Non-pigmented ciliary epithelial cell (primary cell): ENCODE data around the gene FGF19.

Experiments used
- DNase-seq: peaks from one replicate; pipeline ENCODE4 v3.0.0-alpha.2; 2010; ENCODE audit warnings: low read depth

The FGF19 gene, protein sequence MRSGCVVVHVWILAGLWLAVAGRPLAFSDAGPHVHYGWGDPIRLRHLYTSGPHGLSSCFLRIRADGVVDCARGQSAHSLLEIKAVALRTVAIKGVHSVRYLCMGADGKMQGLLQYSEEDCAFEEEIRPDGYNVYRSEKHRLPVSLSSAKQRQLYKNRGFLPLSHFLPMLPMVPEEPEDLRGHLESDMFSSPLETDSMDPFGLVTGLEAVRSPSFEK

DNA sequence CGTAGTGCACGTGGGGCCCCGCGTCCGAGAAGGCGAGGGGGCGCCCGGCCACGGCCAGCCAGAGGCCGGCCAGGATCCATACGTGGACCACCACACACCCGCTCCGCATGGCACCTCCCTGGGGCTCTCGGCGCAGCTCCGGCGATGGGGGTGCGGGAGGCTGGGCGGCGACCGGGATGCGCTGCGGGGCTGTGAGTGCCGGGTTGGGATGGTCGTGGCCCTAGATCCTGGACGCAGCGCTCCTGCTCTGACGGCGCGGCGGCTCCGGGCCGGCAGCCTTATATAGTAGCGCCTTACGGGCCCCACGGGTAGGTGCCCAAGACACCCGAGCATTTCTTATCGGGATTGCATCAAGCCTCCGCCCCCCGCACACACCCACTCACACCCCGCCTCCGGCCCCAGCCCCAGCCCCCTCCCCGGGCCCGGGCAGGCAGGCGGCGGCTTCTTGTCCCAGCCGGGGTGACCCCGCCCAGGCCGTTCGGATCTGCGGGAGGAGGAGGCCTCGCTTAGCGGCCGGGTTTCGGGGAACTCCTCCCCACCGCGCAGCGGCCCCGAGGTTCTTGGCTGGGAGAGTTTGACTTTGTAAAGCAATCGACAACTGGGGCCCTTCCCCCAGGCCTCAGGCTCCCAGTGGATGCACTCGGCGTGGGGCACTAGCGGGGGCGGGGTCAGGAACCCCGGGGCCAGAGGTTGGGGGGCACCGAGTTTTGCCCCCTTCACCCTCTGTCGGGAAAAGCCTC lies at the start of gene FGF19:
FGF19 (minus strand) TSS at position 255 of the 740 bp plus-strand sequence; CDS start at position 109, 146 bp downstream.
- DNase-seq = no peak

DNA sequence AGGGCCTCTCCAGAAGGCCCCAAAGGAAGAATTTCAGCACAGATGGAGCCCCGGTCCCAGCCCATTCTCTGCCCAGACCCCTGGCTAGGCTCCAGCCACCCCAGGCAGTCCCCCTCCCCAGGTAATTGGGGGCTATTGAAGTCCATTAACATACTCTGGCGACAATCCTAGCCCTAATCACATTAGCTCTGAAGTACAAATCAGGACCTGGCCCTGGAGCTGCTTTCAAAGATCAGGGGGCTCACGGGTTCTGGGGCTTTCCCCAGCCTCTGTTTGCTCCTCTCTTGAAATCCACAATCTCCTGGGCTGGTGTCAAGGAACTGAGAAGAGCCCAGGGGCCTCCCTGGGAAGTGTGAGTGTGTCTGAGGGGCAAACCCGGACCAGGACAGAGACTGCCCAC lies 49.1 kb upstream of the FGF19 start:
- no peak for DNase-seq

GRCh38 chr11:69750875-69751597 lies 47.2 kb upstream of the FGF19 start:
- no peak for DNase-seq

DNA sequence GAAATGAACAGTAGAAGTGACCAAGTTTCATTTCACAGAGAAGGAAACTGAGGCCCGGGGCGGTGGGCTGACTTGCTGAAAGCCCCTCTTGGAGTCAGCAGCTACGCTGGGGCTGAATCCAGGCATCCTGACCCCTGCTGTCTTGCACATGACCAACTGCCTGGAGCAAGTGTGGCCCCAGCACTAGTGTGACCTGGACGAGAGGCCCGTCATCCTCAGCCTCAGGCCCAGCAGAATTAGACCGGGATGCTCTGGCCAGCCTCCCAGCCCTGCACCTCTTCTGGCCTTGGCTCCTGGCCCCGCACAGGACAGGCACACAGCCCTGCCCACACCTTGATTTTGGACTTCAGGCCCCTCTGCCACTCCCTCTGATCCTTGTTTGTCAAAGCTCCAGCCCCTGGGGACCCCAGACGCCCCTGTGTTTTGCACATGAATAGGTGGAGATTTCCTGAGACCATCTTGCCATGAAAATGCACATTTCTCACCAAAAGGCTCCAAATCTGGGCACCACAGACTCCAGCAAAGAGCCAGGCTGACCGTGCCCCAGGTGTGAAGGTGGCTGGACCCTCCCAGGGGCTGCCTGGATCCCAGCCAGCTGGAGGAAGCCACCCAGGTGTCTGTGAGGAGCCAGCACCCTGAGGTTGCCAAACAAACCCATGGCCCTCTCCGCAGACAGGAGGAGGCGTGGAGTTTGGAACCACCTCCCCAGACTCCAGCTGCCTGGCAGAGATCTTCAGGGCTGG lies 46.5 kb upstream of the FGF19 start:
- no peak for DNase-seq

DNA sequence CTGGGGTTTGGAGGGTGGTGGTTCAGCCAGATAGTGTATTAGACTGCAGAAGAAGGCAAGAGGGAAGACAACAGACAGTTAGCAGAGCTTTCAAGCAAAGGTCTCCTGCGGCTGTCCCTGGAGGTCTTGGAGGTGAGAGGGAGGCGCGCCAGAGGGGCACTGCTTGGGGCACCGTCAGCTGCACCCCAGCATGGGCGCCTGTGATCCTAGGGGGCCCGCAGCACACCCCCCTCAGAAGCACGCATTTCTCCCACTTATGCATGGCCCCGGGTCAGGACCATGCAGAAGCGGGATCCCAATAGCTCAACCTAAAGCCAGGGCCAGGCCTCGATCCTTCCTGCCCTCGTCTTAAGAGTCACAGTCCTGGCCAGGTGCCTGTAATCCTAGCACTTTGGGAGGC lies 44.8 kb upstream of the FGF19 start:
- DNase-seq = no peak

GRCh38 chr11:69746752-69747742 lies 43.2 kb upstream of the FGF19 start:
- no peak for DNase-seq

DNA sequence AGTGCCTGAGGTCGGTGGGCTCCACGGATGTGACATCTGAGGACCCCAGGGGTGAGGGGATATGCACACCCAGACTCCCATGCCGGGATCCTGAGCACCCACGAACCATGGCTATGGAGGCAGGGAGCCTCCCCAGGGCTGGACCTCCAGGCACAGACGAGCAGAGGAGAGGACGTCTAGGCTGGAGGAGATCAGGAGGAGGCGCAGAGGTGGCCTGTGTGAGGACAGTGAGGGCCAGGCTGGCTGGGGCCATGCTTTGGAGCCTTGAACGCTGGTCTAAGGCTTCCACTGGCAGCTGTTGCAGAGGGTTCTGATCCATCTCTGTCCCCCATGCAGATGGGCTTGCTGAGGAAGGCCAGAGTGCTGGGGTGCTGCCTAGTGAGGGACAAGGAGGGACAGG lies 42.3 kb upstream of the FGF19 start:
- no peak for DNase-seq

GRCh38 chr11:69745201-69745600 lies 41.4 kb upstream of the FGF19 start:
- no peak for DNase-seq

DNA sequence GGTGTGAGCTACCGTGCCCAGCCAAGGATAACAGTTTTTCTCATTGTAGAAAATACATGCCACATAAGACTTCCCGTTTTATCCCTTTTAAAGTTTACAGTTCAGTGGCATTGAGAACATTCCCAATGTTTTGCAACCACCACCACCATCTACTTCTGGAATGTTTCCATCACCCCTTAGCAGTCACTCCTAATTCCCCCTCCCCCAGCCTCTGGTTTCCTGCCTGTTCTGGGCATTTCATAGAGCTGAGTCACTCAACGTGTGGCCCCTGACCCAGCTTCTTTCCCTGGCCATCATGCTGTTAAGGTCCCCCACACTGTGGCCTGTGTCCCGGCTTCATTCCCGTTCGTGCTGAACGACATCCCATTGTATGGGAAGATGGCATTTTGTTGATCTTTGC lies 40.6 kb upstream of the FGF19 start:
- DNase-seq = peak; percentile 70

DNA sequence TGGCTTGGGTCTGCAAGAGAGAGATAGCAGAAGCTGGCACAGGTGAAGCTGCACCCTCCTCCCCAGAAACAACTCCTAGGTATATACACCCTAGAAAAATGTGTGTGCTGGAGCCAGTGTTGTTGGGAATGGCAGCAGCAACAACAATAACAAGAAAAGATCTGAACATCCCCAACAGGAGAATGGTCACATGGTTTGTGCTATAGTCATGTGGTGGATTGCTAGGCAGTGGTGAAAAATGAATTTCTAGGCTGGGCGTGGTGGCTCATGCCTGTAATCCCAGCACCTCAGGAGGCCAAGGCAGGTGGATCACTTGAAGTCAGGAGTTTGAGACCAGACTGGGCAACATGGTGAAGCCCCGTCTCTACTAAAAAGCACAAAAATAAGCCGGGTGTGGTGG lies 31.0 kb upstream of the FGF19 start:
- DNase-seq = no peak

DNA sequence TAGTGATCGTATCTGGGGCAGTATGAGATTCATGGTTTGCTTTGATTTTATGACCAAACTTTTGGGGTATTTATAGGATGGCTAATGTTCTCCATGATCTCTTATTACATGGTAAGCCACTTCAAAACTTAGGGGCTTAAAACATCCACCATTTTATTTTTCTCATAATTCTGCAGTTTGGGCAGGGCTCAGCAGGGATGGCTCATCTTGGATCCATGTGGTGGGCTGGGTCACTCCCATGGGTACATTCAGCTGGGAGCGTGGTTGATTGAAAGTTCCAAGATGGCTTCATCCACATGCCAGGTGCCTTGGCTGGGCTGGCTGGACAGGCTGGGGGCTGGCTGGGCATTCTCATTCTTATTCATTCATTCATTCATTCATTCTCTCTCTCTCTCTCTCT lies 30.5 kb upstream of the FGF19 start:
- no peak for DNase-seq

GRCh38 chr11:69732910-69733309 lies 29.1 kb upstream of the FGF19 start:
- no peak for DNase-seq

- DNase-seq = no peak
Measured at GRCh38 chr11:69731110-69731509, 27.3 kb upstream of the FGF19 start.

DNA sequence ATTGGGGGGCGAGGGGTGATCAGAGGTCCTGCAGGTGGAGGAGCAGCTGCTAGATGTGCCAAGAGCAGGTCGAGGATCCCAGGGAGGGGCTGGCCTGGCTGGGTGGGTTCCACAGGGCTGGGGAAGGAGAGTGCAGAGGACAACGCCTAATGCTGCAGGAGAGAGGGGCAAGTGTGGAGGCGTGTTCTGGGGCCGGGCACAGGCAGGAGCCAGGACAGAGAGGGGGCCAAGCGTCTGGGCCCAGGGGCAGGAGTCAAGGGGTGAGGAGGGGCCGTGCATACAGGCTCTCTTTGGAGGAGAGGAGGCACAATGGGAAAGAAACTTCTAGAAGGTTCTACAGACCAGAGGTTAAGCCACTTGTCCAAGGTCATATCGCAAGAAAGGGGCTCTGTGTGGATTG lies 26.7 kb upstream of the FGF19 start:
- DNase-seq = no peak

- DNase-seq = no peak
Measured at GRCh38 chr11:69729252-69729651, 25.4 kb upstream of the FGF19 start.

DNA sequence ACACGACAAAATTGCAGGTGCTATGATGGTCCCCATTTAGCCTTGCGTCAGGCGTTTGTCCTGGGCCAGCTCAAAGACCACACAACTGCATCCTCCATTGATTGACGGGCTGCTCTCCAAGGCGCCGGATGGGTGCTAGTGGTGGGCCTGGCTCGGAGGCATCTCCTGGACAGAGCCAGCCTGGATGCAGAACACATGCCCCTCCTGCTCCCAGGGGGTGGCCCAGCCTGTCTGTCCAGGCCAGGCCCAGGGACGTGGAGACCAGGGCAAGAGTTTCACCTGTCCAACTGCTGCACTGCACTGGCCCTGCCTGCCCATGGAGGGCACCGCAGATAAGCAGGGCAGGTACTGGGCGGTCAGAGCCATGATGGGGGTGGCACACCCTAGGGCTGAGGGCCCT lies 23.4 kb upstream of the FGF19 start:
- no peak for DNase-seq

DNA sequence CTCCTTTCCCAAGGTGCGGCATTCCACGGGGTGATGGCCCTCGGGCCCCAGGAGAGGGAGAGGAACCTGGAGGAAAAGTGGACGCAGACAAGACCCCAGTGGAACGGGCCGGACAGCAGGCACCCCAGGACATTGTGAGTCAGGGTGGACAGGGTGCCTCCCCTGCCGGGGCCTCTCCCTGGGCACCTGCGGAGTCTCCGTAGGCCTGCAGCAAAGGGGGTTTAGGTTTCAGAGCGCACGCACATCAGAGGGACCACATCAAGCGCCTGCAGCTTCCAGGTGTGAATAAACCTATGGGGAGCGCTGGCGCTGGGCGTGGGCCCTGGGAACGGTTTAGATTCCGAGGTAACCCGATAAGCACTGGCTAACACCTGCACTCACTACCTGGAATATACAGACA lies 22.7 kb upstream of the FGF19 start:
- DNase-seq = no peak

DNA sequence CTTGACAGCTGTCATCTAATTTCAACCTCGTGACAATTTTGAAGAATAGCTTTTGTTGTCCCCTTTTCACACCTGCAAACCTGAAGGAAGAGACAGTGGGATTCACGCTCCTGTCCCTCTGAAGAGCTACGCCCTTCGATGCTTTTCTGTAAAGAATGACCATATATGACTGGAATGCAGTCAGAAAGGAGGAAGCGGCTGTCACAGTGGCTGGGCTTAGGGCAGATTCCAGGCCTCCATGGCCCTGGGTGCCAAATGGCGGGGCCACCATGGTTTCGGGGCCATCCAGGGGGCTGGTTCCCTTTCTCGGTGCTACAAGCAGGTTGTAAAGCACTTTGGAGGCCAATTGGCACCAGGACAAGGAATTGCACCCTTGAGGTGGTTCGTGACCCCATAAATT lies 22.2 kb upstream of the FGF19 start:
- DNase-seq = no peak

- DNase-seq = no peak
Measured at GRCh38 chr11:69721745-69722144, 17.9 kb upstream of the FGF19 start.

GRCh38 chr11:69721106-69721505 lies 17.3 kb upstream of the FGF19 start:
- no peak for DNase-seq

DNA sequence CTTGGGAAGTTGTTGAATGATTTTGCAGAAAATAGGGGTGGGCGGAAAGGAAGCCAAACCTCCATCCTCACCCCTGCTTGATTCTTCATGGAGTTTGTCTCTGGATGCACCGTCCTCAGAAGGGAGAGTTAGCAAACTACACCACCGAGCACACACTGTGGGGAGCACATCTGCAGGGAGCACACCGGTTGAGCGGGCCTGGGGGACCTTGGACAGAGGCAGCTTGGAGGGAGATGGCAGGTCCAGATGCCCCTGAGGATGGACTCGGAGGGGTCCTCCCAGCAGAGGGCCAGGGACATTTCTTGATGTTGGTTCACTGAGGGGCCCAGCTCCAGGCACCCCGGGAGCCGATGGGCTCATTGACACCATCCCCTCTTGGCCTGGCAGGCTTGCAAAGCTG lies 15.1 kb upstream of the FGF19 start:
- no peak for DNase-seq
